BJ (cell line): ENCODE data around the gene CD247. TPM values are rescaled to one million over a fixed set of nuclear protein-coding genes. Genes with fewer than 3 reads are reported as not detected.

Source experiments
- CTCF ChIA-PET: fragments of 350-600 bp; formaldehyde crosslinking; extraction: SDS; loops from one replicate; lab custom pipeline; 2021; ENCODE audit warnings: antibody characterized with exemption, inconsistent platforms; lab: Yijun Ruan, JAX
- POLR2A ChIA-PET: fragments of 300-600 bp; sonication (Branson Sonifier 250); formaldehyde crosslinking; extraction: SDS; loops from one replicate; lab custom pipeline; 2021; ENCODE audit warnings: antibody characterized with exemption; lab: Charles Lee
- DNase-seq: peaks from one replicate; pipeline ENCODE4 v3.0.0-alpha.2; 2011; ENCODE audit warnings: low read depth
- H3K27me3 ChIP-seq: 2 replicates; pipeline ENCODE4 v1.6.0; 2011; ENCODE audit warnings: low read length; ENCODE audit not compliant: control insufficient read depth, insufficient read depth
- H3K36me3 ChIP-seq: 2 replicates; pipeline ENCODE4 v1.5.1; 2011; ENCODE audit warnings: low read length; ENCODE audit not compliant: control insufficient read depth, insufficient read depth
- H3K4me3 ChIP-seq: 2 replicates; pipeline ENCODE4 v1.5.1; 2011; ENCODE audit warnings: low read depth, mild to moderate bottlenecking, control low read depth, low read length
- CTCF ChIP-seq: IDR thresholded peaks from 2 replicates; pipeline ENCODE4 v1.5.1; 2011; ENCODE audit warnings: low read depth, mild to moderate bottlenecking, control low read depth, inconsistent platforms, low read length, moderate library complexity; ENCODE audit not compliant: insufficient read depth
- polyA minus RNA-seq: library from RNA; depleted of rRNA, polyadenylated mRNA; stranded (reverse); fragments of >200 nt; gene quantifications from 2 replicates; pipeline ENCODE4 v1.2.3, GENCODE V29; 2011; rRNA and poly(A)+ RNA removed
- polyA plus RNA-seq: library from polyadenylated mRNA; depleted of rRNA; stranded (reverse); fragments of >200 nt; gene quantifications from 2 replicates; pipeline ENCODE4 v1.2.3, GENCODE V29; 2011; rRNA removed

The CD247 gene
- polyA plus RNA-seq (not detected in 2 replicates), polyA minus RNA-seq (not detected in 2 replicates)

GRCh38 chr1:167518331-167518700 lies at the start of gene CD247:
TSS of gene CD247 (minus strand) at chr1:167518529. CDS start at chr1:167518465, 64 bp downstream.
- CTCF ChIA-PET: interaction anchor here (4.5 kb wide), 1 partner anchor 15 kb away, joined by 22 read pairs; no protein-coding TSS in a partner anchor
- no peak for TF ChIP-seq CTCF
- POLR2A ChIA-PET: no interaction called here

GRCh38 chr1:167567663-167568062 lies 49.3 kb upstream of the CD247 start:
- ChIA-PET CTCF (interaction anchor here (1.1 kb wide), 1 partner anchor 14 kb away, joined by 4 read pairs; the partner anchor contains the start of gene CREG1), POLR2A (no interaction called here)
- no peak for DNase-seq
- no peaks in the 10 kb centered on the region for H3K36me3 ChIP-seq
- no peaks in the 10 kb centered on the region for H3K27me3 ChIP-seq
- no peak for TF ChIP-seq CTCF
- H3K4me3 ChIP-seq: no peak overlapping the region

More at GRCh38 chr1:167518331-167518700, at the start of gene CD247:
- DNase-seq: no peak
- no peaks in the 10 kb centered on the region for H3K36me3 ChIP-seq
- H3K27me3 ChIP-seq: peaks cover 3% of the 10 kb centered on the region; the same call in 1 of the 2 replicates
- H3K4me3 ChIP-seq: no peak within 1 kb of the TSS

- ChIA-PET POLR2A (no interaction called here), CTCF (interaction anchor here (0.6 to 1.4 kb wide), 3 partner anchors 9 to 28 kb away, joined by 3 to 4 read pairs (median 3); no protein-coding TSS in a partner anchor)
- H3K4me3 ChIP-seq: no peak overlapping the region
- no peaks in the 10 kb centered on the region for H3K36me3 ChIP-seq
- H3K27me3 ChIP-seq: no peaks in the 10 kb centered on the region
- no peak for DNase-seq
- TF ChIP-seq CTCF: no peak
Observed at GRCh38 chr1:167566766-167567165, 48.4 kb upstream of the CD247 start.

- no peaks in the 10 kb centered on the region for H3K36me3 ChIP-seq
- CTCF ChIA-PET: interaction anchor here (0.6 to 1.4 kb wide), 8 partner anchors 8 to 69 kb away, joined by 3 to 4 read pairs (median 3); no protein-coding TSS in a partner anchor
- no peak overlapping the region for H3K4me3 ChIP-seq
- no peak for DNase-seq
- POLR2A ChIA-PET: interaction anchor here (1.0 kb wide), 1 partner anchor 34 kb away, joined by 3 read pairs; no protein-coding TSS in a partner anchor
- no peak for TF ChIP-seq CTCF
- no peaks in the 10 kb centered on the region for H3K27me3 ChIP-seq
Observed at GRCh38 chr1:167565922-167566321, 47.6 kb upstream of the CD247 start.

- POLR2A ChIA-PET: interaction anchor here (1.0 kb wide), 1 partner anchor 35 kb away, joined by 3 read pairs; no protein-coding TSS in a partner anchor
Observed at GRCh38 chr1:167564612-167565270, 46.4 kb upstream of the CD247 start.

More at GRCh38 chr1:167564612-167565270, 46.4 kb upstream of the CD247 start:
- DNase-seq: no peak
- TF ChIP-seq CTCF: no peak
- H3K36me3 ChIP-seq: no peaks in the 10 kb centered on the region
- CTCF ChIA-PET: interaction anchor here (0.7 to 2.5 kb wide), 7 partner anchors 9 to 123 kb away, joined by 3 to 15 read pairs (median 3); partner anchors contain the start of gene CREG1
- H3K27me3 ChIP-seq: 0 out of 2 replicates have a peak, but pooled peaks cover 1% of the 10 kb centered on the region
- no peak overlapping the region for H3K4me3 ChIP-seq
